ENCODE measurements around the gene ADD3.
A peak's percentile ranks its signal among the peaks of the same experiment; 100 is the strongest.

The ADD3 gene

GRCh38 chr10:109996225-109996624, 11.6 kb upstream of the ADD3 start:
- no peak for TF ChIP-seq CTCF (IDR thresholded peaks at IDR 0.05; ENCODE audit: low read depth, low read length)
- no peak overlapping the region for H3K4me3 ChIP-seq (ENCODE audit: low read depth, low read length)

- no peak overlapping the region for H3K4me3 ChIP-seq (ENCODE audit: low read depth, low read length)
- TF ChIP-seq CTCF (IDR thresholded peaks at IDR 0.05; ENCODE audit: low read depth, low read length): no peak
Measured at GRCh38 chr10:109996766-109997171, 11.0 kb upstream of the ADD3 start.

GRCh38 chr10:109997233-109997632, 10.6 kb upstream of the ADD3 start:
- TF ChIP-seq CTCF (IDR thresholded peaks at IDR 0.05; ENCODE audit: low read depth, low read length): no peak
- H3K4me3 ChIP-seq (ENCODE audit: low read depth, low read length): no peak overlapping the region

- no peak for TF ChIP-seq CTCF (IDR thresholded peaks at IDR 0.05; ENCODE audit: low read depth, low read length)
- H3K4me3 ChIP-seq (ENCODE audit: low read depth, low read length): no peak overlapping the region
Measured at GRCh38 chr10:109998513-109998912, 9.3 kb upstream of the ADD3 start.

- no peak for TF ChIP-seq CTCF (IDR thresholded peaks at IDR 0.05; ENCODE audit: low read depth, low read length)
- H3K4me3 ChIP-seq (ENCODE audit: low read depth, low read length): no peak overlapping the region
Measured at GRCh38 chr10:110002801-110003523, 4.8 kb upstream of the ADD3 start.

GRCh38 chr10:110003524-110003885, 4.3 kb upstream of the ADD3 start:
- TF ChIP-seq CTCF (IDR thresholded peaks at IDR 0.05; ENCODE audit: low read depth, low read length): no peak
- H3K4me3 ChIP-seq (ENCODE audit: low read depth, low read length): no peak overlapping the region

GRCh38 chr10:110005719-110006118, 2.1 kb upstream of the ADD3 start:
- TF ChIP-seq CTCF (IDR thresholded peaks at IDR 0.05; ENCODE audit: low read depth, low read length): no peak
- H3K4me3 ChIP-seq (ENCODE audit: low read depth, low read length): peak overlapping the region; percentile 84

Measured in WI38 (cell line).